Measurements from ENCODE around the gene RBFA. TPM values are rescaled to one million over a fixed set of nuclear protein-coding genes. Genes with fewer than 3 reads are reported as not detected.

Gene RBFA
- total and polyA plus RNA-seq, 2 donors (not counting 3 experiments of a cell fraction or from before 2014, with no cell fraction given) = 27.4 to 34.8 TPM

GRCh38 chr18:80050797-80051196 lies 16.6 kb downstream of the RBFA start:
- H3K4me1 ChIP-seq (ENCODE audit: control insufficient read depth, extremely low read depth, insufficient read depth, low read length) = no peaks in the 10 kb centered on the region
- H3K27ac ChIP-seq (ENCODE audit: insufficient read depth, low read depth, low read length) = no peak overlapping the region
- H3K79me2 ChIP-seq (ENCODE audit: control insufficient read depth, insufficient read depth, low read length) = no peaks in the 10 kb centered on the region
- H2AFZ ChIP-seq (ENCODE audit: low read depth, low read length) = no peak overlapping the region
- TF ChIP-seq MAX (IDR thresholded peaks at IDR 0.05; ENCODE audit: insufficient read depth, insufficient read length) = no peak
- TF ChIP-seq FOS (IDR thresholded peaks at IDR 0.05; ENCODE audit: borderline replicate concordance, insufficient read depth, low read length) = no peak
- TF ChIP-seq MYC (IDR thresholded peaks at IDR 0.05; ENCODE audit: low read depth, low read length) = no peak
- no peak for TF ChIP-seq POLR2A (IDR thresholded peaks at IDR 0.05; ENCODE audit: low read depth, low read length)
- TF ChIP-seq GATA2 (IDR thresholded peaks at IDR 0.05; ENCODE audit: insufficient read depth, insufficient read length, low read depth, low read length) = no peak
- TF ChIP-seq POLR2AphosphoS5 (IDR thresholded peaks at IDR 0.05; ENCODE audit: insufficient read depth, low read depth, low read length) = no peak
- TF ChIP-seq JUN (IDR thresholded peaks at IDR 0.05; ENCODE audit: borderline replicate concordance, insufficient read depth, insufficient read length, low read depth) = no peak
- no TSS peak for BruUV-seq (replicated peaks)
- H3K4me2 ChIP-seq (ENCODE audit: insufficient read depth, low read length) = no peak overlapping the region
- peaks cover 0 to 4% of the 10 kb centered on the region in 2 experiments for H3K36me3 ChIP-seq (ENCODE audit: control insufficient read depth in 2 of 2, extremely low read depth in 1 of 2, insufficient read depth in 2 of 2, low read length in 2 of 2)
- dilution Hi-C loops (cut with MboI; ENCODE audit: extremely low pct_ligation_motif_present, low sequenced_read_pairs) (no loop called here), intact Hi-C loops (cut with micrococcal nuclease) (no loop called here)
- DNase-seq (ENCODE audit: low read depth, low spot score) (no peak), FAIRE-seq (no peak)
- POLR2A ChIA-PET = no interaction called here
- no peaks in the 10 kb centered on the region for H4K20me1 ChIP-seq (replicated peaks; ENCODE audit: control insufficient read depth, extremely low read depth, insufficient read depth, low read length)
- H3K4me3 ChIP-seq (replicated peaks in 1 of 3; ENCODE audit: insufficient read depth in 1 of 3, low read depth in 1 of 3, low read length in 3 of 3) = no peak overlapping the region
- no peaks in the 10 kb centered on the region for H3K9me1 ChIP-seq (replicated peaks; ENCODE audit: control insufficient read depth, extremely low read depth, insufficient read depth, low read length)
- H3K27me3 ChIP-seq (ENCODE audit: control insufficient read depth in 2 of 2, insufficient read depth in 2 of 2, low read length in 2 of 2) = no peaks in the 10 kb centered on the region
- no peak overlapping the region for H3K9ac ChIP-seq (replicated peaks; ENCODE audit: extremely low read depth, insufficient read depth, low read length)
- CTCF ChIA-PET = no interaction called here
- peaks cover 2% of the 10 kb centered on the region for H3K9me3 ChIP-seq (replicated peaks; ENCODE audit: control insufficient read depth, insufficient read depth, low read length)

- ChIA-PET CTCF (no interaction called here), POLR2A (no interaction called here)
- no peaks in the 10 kb centered on the region for H3K36me3 ChIP-seq (ENCODE audit: control insufficient read depth in 2 of 2, extremely low read depth in 1 of 2, insufficient read depth in 2 of 2, low read length in 2 of 2)
- peaks cover 2% of the 10 kb centered on the region for H3K9me3 ChIP-seq (replicated peaks; ENCODE audit: control insufficient read depth, insufficient read depth, low read length)
- H2AFZ ChIP-seq (ENCODE audit: low read depth, low read length) = no peak overlapping the region
- dilution Hi-C loops (cut with MboI; ENCODE audit: extremely low pct_ligation_motif_present, low sequenced_read_pairs) = no loop called here
- H4K20me1 ChIP-seq (replicated peaks; ENCODE audit: control insufficient read depth, extremely low read depth, insufficient read depth, low read length) = no peaks in the 10 kb centered on the region
- no peaks in the 10 kb centered on the region for H3K9me1 ChIP-seq (replicated peaks; ENCODE audit: control insufficient read depth, extremely low read depth, insufficient read depth, low read length)
- H3K27ac ChIP-seq (ENCODE audit: insufficient read depth, low read depth, low read length) = no peak overlapping the region
- DNase-seq (ENCODE audit: low read depth, low spot score) (no peak), FAIRE-seq (no peak)
- no peaks in the 10 kb centered on the region for H3K79me2 ChIP-seq (ENCODE audit: control insufficient read depth, insufficient read depth, low read length)
- no peak overlapping the region for H3K9ac ChIP-seq (replicated peaks; ENCODE audit: extremely low read depth, insufficient read depth, low read length)
- H3K4me3 ChIP-seq (replicated peaks in 1 of 3; ENCODE audit: insufficient read depth in 1 of 3, low read depth in 1 of 3, low read length in 3 of 3) = no peak overlapping the region
- TF ChIP-seq GATA2 (IDR thresholded peaks at IDR 0.05; ENCODE audit: insufficient read depth, insufficient read length, low read depth, low read length) (no peak), MAX (IDR thresholded peaks at IDR 0.05; ENCODE audit: insufficient read depth, insufficient read length) (no peak), CTCF (IDR thresholded peaks at IDR 0.05; ENCODE audit: extremely low read depth in 1 of 2, insufficient read depth in 1 of 2, low read depth in 1 of 2, low read length in 2 of 2) (no peak), POLR2A (IDR thresholded peaks at IDR 0.05; ENCODE audit: low read depth, low read length) (no peak), MYC (IDR thresholded peaks at IDR 0.05; ENCODE audit: low read depth, low read length) (no peak), FOS (IDR thresholded peaks at IDR 0.05; ENCODE audit: borderline replicate concordance, insufficient read depth, low read length) (no peak), EZH2 (IDR thresholded peaks at IDR 0.05; ENCODE audit: borderline replicate concordance, low read depth, low read length, severe bottlenecking) (no peak), JUN (IDR thresholded peaks at IDR 0.05; ENCODE audit: borderline replicate concordance, insufficient read depth, insufficient read length, low read depth) (no peak), POLR2AphosphoS5 (IDR thresholded peaks at IDR 0.05; ENCODE audit: insufficient read depth, low read depth, low read length) (no peak)
- no peaks in the 10 kb centered on the region for H3K4me1 ChIP-seq (ENCODE audit: control insufficient read depth, extremely low read depth, insufficient read depth, low read length)
- H3K27me3 ChIP-seq (ENCODE audit: control insufficient read depth in 2 of 2, insufficient read depth in 2 of 2, low read length in 2 of 2) = no peaks in the 10 kb centered on the region
- no peak overlapping the region for H3K4me2 ChIP-seq (ENCODE audit: insufficient read depth, low read length)
- BruUV-seq (replicated peaks) = no TSS peak
- intact Hi-C loops (cut with micrococcal nuclease) = no loop called here
These were observed 21.9 kb downstream of the RBFA start for GRCh38 chr18:80056095-80056494.
